HG02870 (cell line): ENCODE results near the gene ALKBH8.

Source experiments
- ATAC-seq: cut with Tn5 transposase; IDR thresholded peaks from one replicate; pipeline ENCODE4 v1.9.1; 2021; ENCODE audit warnings: mild to moderate bottlenecking, moderate library complexity; ENCODE audit not compliant: unreplicated experiment

The ALKBH8 gene, protein sequence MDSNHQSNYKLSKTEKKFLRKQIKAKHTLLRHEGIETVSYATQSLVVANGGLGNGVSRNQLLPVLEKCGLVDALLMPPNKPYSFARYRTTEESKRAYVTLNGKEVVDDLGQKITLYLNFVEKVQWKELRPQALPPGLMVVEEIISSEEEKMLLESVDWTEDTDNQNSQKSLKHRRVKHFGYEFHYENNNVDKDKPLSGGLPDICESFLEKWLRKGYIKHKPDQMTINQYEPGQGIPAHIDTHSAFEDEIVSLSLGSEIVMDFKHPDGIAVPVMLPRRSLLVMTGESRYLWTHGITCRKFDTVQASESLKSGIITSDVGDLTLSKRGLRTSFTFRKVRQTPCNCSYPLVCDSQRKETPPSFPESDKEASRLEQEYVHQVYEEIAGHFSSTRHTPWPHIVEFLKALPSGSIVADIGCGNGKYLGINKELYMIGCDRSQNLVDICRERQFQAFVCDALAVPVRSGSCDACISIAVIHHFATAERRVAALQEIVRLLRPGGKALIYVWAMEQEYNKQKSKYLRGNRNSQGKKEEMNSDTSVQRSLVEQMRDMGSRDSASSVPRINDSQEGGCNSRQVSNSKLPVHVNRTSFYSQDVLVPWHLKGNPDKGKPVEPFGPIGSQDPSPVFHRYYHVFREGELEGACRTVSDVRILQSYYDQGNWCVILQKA

DNA sequence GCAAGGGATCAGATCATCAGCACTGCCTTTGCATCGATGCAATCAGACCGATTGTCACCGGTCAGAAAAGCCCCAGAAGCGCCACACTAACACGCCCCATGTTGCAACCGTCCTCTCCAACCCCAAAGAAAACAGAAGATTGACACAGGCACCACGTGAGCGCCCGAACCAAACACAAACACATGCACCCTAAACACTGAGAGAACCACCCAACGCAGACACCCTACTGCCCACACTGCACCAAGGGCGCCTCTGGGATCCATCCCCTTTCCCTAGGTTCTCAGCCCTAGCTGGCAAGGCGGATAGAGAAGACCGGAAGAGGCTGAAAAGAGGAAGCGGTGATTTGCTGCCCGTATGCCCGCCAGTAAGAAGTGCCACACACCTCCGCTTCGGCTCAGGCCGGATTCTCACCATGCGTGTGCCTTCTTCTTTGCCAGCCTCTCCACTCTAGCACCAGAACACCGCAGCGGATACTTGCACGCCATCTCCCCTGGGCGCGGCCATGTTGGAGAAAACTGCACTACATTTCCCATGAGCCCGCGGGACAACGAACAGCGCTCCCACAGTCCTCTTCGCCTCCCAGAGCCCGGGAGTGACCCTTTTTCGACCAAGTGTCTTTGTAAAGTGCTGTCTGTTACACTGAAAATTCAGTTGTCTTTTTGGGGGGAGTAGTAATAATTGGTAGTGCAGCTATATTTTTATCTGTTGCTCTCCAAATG is at the start of gene ALKBH8:
ALKBH8 (minus strand) TSS at position 517 of the 719 bp plus-strand sequence. CDS start 4,842 bp downstream, outside the sequence.
- ATAC-seq, result peak; percentile 72

DNA sequence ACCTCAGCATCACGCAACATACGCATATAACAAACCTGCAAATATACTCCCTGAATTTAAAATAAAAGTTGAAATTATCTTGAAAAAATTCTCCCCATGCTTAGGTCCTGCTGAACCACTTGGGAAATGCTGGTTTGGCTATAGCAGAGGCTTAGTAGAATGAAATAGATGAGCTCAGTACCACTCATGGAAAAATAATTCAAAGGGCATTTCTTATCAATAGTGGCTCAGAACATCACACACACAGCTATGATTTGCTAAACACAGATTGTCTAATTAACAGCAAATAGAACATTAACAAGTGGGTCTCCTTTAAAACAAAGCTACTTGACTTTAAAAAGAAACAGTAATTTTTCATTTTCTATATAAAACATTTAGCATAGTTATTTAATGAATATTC is 46.9 kb upstream of the ALKBH8 start:
- ATAC-seq, result no peak

DNA sequence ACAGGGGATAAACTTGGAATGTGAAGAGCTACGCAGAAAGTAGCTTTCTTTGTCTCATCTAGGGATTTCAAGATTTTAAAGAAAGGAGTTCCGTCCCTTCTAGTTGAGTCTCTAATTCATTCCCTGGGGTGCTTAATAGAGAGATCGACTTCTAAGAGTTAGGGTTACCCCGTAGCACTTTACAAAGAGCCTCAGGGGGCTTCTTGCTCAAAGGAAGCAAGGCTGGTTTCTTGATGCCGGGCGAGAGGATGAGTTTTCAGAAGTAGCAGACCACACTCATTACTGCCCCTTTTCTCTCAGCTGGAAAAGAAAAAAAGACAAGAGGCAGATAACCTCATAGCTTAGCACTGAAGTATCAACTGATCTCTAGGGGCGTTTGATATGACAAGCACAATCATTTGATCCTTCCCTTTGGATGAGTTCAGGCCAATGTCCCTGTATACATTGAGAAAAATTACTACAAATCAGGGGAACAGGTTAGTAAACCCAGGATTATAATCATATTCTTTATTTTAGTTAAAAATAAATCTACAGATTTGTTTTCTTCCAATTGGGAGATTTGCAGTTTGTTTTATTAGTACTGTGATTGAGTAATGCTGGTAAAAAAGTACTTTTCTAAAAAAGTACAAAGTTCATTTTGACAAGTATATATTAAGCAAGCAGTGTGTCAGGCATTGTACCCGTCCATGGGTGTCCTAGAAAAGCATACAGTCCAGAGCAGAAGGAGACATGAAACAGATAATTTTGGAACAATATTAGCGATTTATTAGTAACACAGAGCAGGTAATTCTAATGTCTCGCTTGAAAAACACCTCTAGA is 44.1 kb upstream of the ALKBH8 start:
- ATAC-seq, result no peak

DNA sequence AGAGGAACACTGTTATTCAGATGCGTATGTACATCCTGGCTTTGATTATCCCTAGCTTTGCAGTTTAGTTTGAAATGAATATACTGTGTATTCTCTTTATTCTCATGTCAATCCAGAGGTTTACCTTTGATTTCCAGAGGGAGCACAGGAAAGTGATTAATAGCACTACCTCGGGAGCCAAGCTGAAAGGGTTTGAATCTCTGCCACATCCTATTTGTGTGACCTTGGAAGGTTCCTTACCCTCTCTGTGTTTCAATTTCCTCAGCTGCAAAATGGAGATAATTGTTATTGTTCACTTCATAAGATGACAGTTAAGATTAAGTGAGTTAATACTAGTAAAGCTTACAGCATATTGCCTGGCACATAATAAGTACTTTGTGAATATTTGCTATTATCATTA is 43.3 kb upstream of the ALKBH8 start:
- ATAC-seq, result no peak

DNA sequence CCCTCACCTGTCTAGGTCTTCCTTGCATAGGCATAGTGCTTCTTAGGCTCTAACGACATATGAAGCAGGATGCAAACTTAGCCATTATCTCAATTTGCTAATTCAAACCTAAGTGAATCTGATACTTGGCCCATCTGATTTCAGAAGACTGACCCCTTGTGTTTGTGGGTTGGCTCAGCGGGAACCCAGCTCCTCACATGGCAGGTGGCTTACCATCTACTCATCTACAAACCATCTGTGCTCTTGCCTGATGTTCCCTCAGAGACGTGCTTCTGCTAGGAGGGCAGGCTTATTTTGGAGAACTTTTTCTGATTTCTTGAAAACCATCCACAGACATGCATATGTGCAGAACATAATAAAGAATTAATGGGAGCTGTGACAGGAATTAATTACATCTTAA is 40.6 kb upstream of the ALKBH8 start:
- ATAC-seq, result no peak

DNA sequence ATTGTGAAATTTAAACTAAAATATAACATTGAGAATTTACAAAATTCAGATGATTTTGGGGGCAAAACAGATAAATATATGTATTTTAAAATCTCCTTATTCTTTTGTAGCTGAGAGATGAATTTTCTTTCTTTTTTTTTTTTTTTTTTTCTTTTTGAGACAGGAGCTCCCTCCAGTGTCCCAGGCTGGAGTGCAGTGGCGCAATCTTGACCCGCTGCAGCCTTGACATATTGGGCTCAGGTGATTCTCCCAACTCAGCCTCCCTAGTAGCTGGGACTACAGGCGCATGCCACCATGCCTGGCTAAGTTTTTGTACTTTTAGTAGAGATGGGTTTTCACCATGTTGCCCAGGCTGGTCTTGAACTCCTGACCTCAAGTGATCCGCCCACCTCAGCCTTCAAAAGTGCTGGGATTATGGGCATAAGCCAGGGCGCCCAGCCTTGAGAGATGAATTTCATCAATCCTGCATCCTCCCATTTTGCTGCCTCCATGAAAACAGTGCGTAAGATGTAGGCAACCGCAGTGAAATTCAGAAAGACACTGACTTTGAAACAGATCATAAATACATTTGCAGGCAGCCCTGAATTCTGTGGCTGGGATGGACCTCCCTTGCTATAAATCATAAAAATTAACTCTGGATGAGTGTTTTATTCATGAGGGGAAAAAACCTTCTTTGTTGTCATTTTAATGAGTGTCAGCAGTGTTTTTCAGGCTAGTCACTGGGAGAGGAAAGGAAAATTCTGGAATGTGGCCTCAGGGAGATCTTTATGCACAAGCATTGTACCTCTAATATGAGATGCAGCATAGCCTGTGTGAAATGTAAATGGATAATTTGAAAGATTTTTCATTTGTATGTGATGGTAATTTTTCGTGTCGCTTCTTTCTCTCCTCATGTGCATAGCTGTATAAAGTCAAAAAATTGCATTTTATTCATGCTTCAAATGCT is 39.8 kb upstream of the ALKBH8 start:
- ATAC-seq, result no peak

DNA sequence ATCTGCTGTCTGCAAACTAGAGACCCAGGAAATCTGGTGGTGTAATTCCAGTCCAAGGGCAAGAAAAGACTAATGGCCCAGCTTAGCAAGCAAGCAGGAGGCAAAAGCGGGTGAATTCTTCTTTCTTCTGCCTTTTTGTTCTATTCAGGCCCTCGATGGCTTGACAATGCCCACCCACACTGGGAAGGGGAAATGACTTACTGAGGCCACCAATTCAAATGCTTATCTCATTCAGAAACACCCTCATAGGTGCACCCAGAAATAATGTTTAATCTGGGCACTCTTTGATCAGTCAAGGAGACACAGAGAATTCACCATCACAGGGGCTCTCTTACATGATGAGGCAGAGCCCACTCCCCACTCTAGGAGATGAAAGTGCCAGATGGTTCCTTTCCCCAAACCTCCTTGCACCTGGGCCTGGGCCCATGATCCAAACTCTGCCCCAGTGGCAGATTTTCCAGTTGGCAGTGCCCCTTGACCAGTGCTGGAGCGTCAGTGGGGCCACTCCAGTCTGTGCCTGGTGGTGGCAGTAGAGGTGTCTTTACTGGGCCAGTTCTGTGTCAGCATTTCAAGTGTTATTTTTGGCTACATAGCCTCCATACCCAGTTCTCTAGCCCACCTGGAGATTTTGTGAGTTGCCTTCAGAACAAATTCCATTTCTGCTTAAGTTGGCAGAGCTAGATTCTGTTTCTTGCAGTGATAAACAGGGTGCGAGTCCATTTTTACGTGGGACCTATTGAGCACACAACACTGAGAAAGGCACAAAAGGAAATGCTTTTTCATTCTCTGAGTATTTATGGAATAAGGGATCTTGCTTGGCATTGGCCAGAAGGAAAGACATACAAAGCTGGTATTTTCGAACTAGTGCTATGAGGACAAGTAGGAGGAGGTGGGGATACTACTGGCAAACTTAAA is 32.9 kb upstream of the ALKBH8 start:
- no peak for ATAC-seq

DNA sequence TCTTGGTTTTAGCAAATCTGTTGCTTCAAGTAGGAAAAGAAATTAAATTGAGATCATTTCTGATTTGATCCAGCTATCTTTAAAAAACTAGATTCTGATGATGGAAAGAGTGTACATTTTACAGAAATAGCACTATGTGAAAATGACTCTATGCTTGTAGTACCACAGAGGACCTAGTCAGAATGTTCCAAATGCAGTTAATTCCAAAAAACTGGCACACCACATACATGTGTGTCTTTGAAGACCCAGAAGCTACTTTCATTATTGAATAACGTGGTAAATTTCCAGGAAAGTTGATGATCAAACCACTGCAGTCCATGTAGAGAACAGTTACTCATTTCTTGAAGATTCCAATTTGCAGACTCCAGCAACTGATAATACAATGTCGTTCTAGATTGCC is 29.2 kb upstream of the ALKBH8 start:
- no peak for ATAC-seq

DNA sequence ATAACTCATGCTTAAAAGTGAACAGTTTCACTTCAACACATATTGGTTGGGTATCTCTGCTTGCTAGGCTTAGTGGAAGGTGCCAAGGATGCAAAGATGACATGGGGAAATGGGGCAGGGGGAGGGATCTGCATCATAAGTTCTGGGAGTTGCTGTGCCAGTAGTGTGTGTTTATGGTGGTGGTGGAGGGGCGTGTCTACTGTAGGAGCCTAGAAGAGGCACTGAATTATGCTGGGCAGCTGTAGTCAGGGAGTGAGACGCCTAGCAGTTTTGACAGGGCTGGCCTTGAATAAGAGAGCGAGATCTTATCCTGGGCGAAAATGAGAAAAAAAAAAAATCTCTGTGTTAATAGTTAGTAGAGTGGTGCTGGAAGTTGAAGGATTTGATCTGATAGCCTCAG is 28.4 kb upstream of the ALKBH8 start:
- ATAC-seq, result no peak

DNA sequence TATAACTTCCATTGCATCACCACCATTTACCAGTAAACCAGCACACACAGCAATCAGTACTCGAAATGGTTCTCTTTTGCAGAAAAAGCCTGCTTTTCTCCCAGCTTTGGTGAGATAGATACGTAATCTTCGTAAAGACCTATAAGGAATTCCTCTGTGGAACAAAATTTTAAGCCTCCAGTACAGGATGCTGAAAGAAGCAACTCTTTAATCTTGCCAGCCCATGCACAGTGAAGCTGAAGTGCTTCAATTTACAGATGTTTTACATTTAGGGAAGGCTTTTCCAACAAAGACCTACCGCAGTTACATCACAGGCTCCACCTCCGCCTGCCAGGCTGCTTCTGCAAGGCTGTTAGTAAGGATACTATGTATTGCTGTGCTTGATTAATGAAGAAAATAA is 27.3 kb upstream of the ALKBH8 start:
- no peak for ATAC-seq

DNA sequence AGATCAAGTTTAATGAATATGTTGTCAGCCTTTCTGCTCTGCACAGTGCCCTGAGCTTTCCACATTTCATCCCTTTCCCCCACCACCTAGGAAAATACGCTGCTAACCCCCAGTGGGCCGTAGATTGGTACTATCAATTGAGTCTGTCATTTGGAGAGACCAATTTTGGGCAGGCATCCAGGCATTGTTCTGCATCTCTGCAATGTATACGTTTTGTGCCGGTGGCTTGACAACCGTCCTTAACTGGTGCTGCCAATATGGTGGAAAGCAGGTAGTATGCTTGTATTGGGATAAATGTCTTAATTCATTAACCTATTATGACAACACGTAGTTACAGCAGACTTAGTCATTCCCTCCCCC is 26.7 kb upstream of the ALKBH8 start:
- no peak for ATAC-seq

DNA sequence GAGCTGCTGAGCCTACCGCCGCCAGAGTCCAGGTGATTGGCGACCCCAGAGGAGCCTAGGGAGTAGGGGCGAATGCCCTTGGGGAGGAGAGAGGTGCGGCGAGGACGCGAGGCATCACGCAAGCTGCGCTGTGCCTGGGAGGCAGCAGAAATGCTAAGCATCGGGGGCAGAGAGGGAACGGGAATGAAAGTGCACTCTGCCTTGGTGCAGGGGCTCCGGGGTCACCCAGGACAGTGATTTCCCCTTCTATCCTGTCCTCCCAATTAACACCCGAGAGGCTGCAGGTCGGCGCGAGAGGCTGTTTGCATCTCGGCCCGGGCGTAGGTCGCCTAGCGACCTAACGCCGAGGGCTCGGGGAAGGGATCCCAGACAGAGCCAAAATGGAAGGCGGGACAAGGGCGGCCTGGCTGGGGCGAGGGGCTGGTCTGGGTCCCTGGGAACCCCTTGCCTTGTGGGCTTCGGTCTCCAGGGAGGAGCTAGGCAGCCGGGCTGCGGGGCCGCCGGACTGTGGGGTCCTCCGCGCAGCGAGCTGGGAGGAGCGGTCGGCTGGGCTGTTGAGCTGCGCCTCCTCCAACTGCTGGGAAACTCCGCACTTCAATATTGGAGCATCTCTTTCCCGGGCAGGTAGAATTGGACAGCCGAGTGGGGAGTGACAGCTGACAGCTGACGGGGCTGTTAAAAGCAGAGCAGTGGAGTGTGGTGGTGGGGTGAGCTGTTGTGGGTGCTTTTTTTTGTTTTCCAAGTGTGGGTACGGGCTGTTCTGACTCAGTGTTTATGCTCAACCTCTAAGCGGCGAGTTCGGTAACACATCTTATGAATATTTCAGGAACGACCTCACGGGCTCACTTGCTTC is 26.1 kb upstream of the ALKBH8 start:
- ATAC-seq, result peak; percentile 24

DNA sequence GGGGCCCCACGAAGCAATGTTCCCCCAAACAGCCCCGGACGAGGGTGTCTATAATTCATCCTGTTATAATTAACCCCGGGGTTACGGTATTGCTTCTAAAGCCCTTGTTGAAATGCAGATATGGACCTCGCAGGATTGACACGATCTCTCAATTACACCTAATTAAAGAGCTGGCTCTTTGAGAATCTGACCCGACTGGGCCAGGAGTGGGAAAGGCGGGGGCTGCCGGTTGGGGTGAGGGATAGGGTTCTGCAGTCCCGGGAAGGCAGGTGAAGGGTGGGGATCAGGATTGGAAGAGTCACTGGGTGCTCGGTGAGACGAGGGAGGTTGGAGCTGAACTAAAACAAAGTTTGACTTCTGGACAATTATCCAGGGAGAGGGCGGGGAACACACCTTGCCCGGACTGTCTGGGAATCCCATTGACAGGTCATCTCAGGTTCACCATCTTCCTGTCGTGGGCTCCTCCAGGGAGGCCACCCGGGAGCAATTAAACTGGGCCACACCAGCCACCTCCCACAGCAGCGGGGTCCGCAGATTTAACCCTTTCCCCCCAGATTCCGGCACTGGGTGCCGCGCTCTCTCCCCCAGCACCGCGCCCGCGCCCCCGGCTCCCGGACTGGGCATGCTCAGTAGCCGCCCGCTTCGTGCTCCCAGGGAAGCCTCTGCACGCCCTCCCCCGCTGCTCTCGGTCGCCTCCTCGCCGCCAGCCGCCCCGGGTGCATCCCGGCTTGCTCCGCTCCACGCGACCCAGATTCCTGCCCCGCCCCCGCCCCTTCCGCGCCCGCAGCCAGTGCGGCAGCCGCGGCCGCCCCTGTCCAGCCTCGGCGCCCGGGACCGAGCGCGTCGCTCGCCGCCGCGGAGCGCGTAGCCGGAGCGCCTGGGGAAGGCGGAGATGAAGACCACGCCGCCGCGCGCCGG is 25.2 kb upstream of the ALKBH8 start, which contains the start of gene ELMOD1:
ELMOD1 (plus strand) TSS at position 688 of the 918 bp plus-strand sequence. CDS start 27,043 bp downstream, outside the sequence.
- peak; percentile 54 for ATAC-seq

DNA sequence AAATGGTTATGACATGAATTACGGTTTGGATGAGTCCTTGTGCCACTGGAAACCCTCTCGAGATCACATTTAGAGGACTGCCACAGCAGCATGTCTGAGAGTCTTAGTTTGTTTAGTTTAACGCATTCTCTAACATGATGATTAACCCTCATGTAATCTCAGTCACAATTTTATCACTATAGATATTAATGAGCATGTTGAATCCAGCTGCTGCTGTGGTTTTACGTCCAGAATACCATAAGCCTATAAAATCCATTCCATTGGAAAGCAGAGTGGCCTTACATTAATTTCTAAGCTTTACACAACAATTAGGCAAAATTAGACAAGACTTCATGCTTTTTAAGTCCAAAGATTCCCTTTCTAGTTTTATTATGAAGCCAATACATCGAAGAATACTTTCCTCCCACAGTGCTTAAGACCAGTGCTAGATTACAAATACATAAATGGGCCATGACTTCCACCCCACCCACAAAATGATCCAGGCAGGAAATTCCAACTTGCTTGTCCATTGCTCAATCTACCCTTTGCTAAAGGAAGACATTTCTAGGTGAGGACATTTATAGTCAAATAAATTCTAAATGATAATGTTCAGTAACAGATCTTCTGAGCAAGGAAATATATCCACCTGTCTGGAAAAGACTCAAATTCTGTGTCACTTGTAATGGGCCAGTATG is 21.9 kb upstream of the ALKBH8 start:
- ATAC-seq, result no peak

DNA sequence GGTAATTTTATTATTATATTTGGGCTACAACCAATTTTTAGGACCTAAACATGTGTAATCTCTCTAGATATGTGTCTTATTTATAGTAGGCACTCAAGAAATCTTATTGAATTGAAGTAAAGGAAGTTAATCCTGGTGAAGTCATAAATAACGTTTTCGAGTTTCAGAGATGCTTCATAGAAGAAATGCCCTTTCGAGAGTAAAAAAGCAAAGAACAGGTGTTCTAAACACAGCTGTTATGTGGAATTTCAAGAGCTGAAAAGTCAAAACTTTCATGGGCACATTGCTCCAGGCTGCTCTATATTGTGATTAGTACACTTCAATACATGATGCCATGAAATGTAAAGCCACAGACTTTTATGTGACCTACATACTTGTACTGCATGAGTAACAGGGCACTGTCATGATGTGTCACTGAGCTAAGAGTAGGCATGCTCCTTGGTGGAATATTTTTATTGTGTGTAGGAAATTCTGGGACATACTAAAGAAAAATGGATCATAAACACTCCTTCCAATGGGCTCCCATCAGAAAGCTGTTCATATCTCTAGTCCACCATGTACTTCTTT is 18.2 kb upstream of the ALKBH8 start:
- no peak for ATAC-seq

DNA sequence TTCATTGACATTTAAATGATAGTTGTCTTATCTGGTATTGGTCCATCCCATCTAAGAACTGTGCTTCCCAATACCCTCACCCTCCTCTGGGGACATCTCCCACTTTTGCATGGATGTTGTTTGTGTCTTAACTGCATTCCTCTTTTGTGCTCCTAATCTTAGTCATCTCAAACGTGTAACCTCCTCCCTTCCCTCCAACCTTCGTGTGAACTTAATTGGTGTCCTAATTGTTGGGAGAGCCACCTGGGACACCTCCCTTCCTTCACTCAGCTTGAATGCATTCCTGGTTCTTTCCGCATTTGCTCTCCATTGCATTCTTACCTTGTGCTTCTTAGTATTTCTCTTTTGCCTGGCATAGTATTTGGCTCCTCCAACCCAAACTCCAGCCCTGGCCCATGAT is 15.6 kb upstream of the ALKBH8 start:
- ATAC-seq, result no peak
